Stimulated activated CD4-positive, alpha-beta T cell treated with anti-CD3 and anti-CD28 coated beads, Interleukin-4, amount 100 ng/mL, for 24 hours (primary cell): ENCODE measurements around the gene SLC17A9.
A peak's percentile ranks its signal among the peaks of the same experiment; 100 is the strongest.

Experiments used
- DNase-seq: peaks from one replicate; pipeline ENCODE4 v3.0.0-alpha.2; 2020

SLC17A9 gene

DNA sequence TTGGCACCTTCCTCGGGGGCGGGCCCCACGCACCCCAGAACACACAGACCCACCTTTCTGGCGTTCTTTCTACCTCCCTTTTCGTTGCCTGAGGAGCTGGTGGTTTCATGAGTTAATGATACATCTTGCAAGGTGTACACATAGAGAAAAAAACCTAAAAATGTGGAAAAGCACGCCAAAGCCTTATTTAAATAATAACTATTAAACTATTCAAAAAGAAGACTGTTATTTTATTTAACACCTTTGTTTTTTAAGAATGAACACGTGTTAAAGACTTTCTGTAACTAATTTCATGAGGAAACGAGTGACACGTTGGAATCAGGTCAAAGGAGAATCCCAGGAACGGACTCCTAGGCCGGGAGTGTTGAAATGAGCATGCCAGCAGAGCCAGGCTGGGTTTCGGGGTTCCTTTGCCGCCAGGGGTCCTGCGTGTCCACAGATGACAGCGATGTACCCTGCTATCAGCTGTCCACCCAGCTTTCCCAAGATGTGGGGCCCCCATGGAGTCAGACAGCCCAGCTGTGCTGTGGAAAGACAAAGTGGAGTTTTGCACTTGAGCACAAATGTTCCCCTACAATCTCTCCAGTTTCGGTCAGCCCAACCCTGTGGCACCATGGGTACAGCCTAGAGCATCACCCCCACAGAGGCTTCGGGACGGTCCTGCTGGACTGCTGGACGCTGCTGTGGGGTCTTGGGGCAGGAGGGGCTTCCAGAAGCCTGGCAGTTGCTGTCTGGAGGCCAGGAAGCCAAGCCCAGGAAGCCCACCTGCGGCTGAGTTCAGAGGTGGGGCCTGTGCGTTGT, 16.1 kb downstream of the SLC17A9 start:
- no peak for DNase-seq

GRCh38 chr20:62969179-62969760, 16.8 kb downstream of the SLC17A9 start:
- no peak for DNase-seq

DNA sequence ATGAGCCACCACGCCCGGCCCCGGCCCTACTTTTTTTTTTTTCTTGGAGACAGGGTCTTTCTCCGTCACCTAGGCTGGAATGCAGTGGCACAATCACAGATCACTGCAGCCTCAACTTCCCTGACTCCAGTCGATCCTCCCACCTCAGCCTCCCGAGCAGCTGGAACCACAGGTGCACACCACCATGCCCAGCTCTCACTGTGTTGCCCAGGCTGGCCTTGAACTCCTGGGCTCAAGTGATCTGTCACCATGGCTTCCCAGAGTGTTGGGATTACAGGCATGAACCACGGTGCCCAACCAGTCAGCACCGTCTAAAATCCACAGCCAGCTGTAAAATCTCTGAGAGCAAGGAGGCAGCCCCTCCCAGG, 17.4 kb downstream of the SLC17A9 start:
- DNase-seq, result no peak

DNA sequence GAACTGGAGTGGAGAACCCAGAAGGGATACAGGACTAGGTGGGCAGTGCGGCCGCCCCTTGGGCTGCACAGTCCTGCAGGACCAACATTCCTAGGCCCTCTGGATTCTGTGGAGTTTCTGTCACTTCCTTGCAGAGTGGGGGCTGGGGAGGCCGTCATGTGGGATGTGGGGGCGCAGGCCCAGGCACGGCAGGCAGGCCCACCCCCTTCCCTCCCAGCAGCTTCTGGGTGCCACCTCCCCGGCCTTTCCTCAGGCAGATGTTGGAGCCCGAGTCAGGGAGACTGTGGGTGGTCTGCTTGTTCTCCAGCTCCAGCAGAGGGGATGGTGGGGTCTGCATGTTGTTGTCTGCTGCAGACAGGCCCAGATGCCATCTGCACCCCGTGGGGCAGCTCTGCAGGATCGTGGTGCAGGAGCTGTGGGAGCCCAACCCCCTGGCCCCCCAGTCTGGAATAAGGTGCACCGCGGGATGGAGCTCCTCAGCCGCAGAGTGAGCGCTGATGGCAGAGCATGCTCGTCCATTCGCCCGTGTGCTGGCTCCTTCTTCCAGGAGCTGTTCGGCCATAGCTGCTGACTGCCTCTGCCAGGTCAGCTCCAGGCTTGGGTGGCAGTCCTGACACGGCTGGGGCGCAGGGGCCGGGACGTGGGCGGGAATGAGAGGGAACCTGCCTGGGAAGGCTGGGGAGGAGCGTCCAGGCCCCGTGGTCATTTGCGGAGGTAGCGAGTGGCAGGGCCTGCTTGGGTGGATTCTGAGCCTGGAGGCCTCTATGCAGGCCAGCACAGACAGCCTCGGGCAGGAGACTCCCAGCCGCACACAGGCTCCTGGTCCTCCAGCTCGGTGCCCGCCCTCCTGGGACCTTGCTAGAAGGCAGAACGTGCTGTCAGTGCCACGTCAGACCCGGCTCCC, 18.1 kb downstream of the SLC17A9 start:
- no peak for DNase-seq

DNA sequence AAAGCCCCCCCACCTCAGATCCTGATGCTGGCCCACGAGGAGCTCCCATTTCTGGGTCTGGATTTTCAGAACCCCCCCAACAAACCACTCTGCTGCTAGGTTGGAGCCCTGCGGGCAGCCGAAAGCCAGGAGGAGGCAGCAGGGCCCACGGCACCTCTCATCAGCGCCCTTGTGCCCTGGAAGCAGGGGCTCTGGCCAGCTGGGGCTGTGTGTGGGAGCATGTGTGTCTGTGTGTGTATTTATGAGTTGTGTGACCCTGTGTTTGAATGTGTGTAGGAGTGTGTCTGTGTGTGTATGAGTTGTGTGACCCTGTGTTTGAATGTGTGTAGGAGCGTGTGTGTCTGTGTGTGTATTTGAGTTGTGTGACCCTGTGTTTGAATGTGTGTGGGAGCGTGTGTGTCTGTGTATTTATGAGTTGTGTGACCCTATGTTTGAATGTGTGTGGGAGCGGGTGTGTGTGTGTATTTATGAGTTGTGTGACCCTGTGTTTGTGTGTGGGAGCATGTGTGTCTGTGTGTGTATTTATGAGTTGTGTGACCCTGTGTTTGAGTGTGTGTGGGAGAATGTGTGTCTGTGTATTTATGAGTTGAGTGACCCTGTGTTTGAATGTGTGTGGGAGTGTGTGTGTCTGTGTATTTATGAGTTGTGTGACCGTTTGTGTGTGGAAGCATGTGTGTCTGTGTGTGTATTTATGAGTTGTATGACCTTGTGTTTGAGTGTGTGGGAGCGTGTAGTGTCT, 18.9 kb downstream of the SLC17A9 start:
- no peak for DNase-seq

DNA sequence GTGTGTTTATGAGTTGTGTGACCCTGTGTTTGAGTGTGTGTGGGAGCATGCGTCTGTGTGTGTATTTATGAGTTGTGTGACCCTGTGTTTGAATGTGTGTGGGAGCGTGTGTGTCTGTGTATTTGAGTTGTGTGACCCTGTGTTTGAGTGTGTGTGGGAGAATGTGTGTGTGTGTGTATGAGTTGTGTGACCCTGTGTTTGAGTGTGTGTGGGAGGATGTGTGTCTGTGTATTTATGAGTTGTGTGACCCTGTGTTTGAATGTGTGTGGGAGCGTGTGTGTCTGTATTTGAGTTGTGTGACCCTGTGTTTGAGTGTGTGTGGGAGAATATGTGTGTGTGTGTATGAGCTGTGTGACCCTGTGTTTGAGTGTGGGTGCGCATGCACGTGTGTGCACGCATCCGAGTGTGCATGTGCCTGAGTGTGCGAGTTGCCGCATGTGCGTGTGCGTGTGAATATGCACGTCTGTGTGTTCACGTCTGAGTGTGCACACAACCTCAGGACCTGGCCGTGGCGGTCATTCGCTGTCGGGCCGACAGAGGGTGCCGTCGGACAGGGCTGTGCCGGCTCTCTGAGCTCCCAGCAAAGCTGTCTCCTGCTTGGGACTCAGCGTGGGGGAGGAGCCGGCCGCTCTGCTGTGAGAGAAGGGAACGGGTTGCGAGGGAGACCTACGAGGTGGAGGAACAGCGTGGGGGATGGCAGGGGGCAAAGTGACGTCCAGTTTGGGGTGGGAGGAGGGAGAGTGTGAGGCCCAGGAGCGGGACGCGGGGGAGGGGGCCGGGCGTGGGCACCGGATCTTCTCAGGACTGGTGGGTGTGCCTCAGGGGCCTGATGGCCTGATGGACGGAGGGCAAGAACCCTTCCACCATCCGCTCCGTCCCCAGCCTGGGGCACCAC, 19.7 kb downstream of the SLC17A9 start:
- peak; percentile 86 for DNase-seq

DNA sequence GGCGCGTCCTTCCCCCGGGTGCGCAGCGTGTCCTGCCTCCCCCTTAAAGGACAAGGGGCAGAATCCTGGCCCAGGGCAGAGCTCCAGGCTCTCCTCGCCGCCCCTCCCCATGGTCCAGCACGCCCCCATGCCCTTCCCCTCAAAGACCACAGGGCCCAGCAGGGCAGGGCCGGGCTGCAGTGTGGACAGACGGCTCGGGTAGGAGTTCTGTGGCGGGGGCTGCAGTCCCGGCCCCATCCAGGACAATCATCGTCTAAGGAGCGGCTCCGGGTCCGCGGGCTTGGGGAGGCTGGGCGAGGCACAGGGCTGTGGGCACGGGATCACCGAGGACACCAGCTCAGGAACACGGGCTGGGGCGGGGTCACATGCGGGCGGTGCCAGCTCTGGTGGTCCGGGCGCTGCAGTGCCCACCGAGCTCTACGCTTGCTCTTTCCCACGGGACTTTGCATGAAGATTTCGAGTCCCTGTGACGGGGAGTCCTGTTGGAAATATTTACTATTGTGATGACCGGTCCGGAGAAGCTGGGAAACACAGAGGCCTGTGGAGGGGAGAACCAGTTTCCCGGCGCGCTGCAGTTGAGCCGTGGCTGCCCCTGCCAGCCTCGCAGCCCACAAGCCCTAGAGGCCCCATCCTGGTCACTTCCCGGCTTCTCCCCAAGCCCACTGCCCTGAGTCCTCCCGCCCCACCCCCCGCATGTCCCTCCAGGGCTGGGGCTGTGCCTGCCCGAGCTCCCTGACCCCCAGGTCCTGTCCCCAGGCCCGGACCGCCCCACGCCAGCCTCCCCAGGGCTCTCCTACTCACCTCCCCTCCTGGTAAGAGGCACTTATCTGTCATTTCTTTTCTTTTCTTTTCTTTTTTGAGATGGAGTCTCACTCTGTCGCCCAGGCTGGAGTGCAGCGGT, 20.6 kb downstream of the SLC17A9 start:
- DNase-seq, result no peak

DNA sequence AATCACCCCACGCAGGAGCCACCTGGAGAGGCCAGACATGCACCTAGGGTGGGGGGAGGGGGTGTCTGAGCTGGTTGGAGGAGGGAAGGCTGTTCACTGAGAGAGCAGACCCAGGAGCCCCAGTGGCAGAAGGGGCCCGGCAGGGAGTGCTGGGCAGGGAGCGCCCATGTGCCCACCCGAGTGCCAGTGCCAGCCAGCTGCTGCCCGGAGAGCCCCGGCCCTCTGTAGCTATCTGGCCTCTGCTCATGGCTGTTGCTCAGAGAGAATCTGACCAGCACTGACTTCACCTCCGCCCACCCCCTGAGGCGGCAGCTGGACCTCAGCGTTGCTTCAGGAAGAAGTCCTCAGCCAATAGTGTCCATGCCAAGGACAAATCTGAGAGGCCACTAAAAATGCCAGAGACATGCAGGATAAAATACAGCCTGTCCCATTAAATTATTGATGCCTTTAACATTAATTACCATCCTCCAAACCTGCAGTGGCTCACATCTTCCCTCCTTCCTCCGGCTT, 22.8 kb downstream of the SLC17A9 start:
- DNase-seq, result no peak

DNA sequence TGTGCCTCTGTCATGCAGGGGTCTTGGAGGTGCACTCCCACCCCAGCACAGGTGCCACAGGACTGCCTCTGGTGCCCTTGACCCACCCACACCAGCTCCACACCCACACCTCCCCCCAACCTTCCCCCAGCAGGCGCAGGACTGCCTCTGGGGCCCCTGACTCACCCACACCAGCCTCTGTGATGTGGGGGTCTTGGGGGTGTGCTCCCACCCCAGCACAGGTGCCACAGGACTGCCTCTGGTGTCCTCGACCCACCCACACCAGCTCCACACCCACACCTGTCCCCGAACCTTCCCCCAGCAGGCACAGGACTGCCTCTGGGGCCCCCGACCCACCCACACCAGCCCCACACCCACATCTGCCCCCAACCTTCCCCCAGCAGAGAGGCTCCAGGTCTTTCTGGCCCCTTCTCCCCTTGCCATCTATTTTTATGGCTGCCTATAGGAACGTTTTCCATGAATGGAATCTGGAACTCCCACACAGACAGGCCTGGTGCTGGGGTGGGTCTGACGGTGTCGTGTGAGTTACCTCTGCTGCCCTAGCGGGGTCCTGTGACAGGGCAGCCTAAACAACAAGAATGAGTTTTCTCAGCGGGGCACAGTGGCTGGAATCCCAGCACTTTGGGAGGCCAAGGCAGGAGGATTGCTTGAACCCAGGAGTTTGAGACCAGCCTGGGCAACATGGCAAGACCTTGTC, 23.5 kb downstream of the SLC17A9 start:
- DNase-seq, result no peak

DNA sequence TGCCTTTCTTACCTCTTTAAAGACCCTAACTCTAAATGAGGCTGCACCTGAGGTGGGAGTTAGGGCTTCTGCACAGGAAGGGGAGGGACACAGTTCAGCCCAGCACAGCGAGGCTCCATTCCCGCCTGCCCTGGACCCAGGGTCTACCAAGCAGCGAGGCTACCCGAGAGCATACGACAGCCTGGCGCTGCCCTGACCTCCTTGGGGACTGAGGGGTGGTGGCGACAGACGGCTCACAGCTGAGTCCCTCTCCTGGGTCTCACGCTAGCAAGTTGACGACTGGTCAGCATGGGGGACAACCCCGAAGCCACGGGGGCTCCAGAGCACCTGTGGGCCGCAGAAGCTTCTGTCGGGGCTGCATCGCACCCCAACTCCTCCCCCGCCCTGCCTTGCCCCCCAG, 24.4 kb downstream of the SLC17A9 start:
- DNase-seq, result no peak

DNA sequence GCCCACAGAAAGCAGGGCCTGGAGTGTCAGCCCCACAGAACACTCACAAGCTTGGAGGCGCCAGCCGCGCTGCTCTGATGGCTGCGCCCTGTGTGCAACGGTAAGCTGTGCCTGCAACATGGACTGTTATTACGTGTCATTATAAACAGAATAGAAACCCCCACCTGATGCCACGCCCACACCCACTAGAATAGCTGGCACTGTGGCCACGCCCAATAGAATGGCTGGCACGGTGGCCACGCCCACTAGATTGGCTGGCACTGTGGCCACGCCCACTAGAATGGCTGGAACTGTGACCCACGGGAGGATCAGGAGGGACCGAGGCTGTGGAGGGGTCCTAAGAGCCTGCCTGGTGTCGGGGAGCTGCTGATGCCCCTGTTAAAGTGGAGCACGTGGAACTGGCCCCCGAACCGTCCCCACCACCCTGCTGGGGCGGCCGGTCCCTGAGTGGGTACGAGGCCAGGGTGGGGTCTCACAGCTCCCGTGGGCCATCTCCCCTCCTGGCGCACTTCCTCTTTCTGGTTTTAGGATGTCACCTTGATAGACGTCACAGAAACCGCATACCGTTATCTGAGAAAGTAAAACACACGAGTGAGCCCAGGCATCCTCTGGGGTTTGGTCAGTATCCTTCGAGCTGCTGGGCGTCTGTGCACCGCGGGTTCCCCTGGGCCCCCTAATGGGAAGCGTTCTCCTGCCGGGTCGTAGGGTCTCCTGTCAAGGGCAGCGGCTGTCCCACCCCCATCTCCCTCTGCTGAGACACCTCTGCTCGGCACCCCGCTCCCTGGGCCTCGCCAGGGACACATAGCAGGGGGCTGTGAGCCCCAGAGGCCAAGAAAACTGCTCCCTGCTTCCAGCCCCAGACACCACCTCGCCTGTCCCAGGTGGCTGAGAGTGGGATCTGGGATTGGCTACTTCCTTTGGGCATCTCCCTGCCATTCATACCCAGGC, 25.4 kb downstream of the SLC17A9 start:
- DNase-seq, result peak; percentile 80

- DNase-seq, result no peak
These were observed 26.0 kb downstream of the SLC17A9 start for GRCh38 chr20:62978561-62978943.

- DNase-seq, result no peak
These were observed 26.8 kb downstream of the SLC17A9 start for GRCh38 chr20:62979310-62979709.

DNA sequence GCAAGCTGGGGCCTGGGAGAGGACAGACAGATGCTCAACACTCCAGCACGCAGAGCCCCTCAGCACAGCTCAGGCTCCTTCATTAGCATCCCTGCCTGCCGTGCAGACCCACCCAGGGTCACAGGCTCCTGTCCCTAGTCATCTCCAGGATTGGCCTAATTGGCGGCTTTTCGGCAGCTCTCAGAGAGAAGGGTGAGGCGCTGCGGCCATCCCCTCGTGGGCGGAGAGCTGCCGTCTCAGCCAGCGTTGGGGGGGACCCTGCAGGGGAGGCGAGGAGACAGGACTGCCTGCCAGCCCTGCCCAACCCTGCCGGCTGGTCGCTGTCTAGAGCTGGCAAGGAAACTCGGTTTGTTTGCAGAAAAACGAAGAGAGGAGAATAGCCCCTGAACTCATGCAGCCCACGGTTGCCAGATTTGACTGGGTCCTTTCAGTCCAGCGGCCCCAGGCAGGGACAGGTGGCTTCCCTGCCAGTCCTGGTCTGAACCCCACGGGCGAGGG, 27.4 kb downstream of the SLC17A9 start:
- DNase-seq, result no peak

- DNase-seq, result no peak
These were observed 28.0 kb downstream of the SLC17A9 start for GRCh38 chr20:62980380-62980960.

- peak; percentile 33 for DNase-seq
These were observed 28.5 kb downstream of the SLC17A9 start for GRCh38 chr20:62980970-62981369.

GRCh38 chr20:62982124-62983075, 29.9 kb downstream of the SLC17A9 start:
- no peak for DNase-seq
